GM23338 (cell line): ENCODE data around the gene ERLEC1. TPM values are rescaled to one million over a fixed set of nuclear protein-coding genes. Genes with fewer than 3 reads are reported as not detected.

Experiments
- ATAC-seq: fragments of 200-7000 bp; cut with Tn5 transposase; 3 replicates; pipeline ENCODE4 v1.9.1; 2020
- DNase-seq: peaks from one replicate; pipeline ENCODE4 v3.0.0-alpha.2; 2015; ENCODE audit warnings: low spot score
- H2AFZ ChIP-seq: fragments of 200-600 bp; sonication (generic); 2 replicates; pipeline ENCODE4 v1.8.0; 2016; ENCODE audit warnings: antibody characterized with exemption, mild to moderate bottlenecking, moderate library complexity
- H3F3A ChIP-seq: fragments of 200-600 bp; sonication (generic); replicated peaks from 2 replicates; pipeline ENCODE4 v1.8.0; 2017; ENCODE audit warnings: antibody characterized with exemption, mixed run types, low read depth
- H3K27ac ChIP-seq: fragments of 200-600 bp; sonication (generic); 2 replicates; pipeline ENCODE4 v1.6.1; 2016; ENCODE audit warnings: low read depth
- H3K27me3 ChIP-seq: fragments of 200-600 bp; sonication (generic); 2 replicates; pipeline ENCODE4 v1.8.0; 2016; ENCODE audit warnings: mild to moderate bottlenecking, mixed run types, moderate library complexity; ENCODE audit not compliant: insufficient read depth
- H3K36me3 ChIP-seq: fragments of 200-600 bp; sonication (generic); 2 replicates; pipeline ENCODE4 v1.8.0; 2016; ENCODE audit warnings: mild to moderate bottlenecking; ENCODE audit not compliant: insufficient read depth
- H3K4me1 ChIP-seq: fragments of 200-600 bp; sonication (generic); 2 replicates; pipeline ENCODE4 v1.8.0; 2016; ENCODE audit warnings: mild to moderate bottlenecking, moderate library complexity; ENCODE audit not compliant: insufficient read depth
- H3K4me2 ChIP-seq: fragments of 200-600 bp; sonication (generic); 2 replicates; pipeline ENCODE4 v1.7.1; 2017; ENCODE audit warnings: mixed run types
- H3K4me3 ChIP-seq: fragments of 200-600 bp; sonication (generic); 2 replicates; pipeline ENCODE4 v1.6.1; 2016; ENCODE audit warnings: mixed run types
- H3K79me2 ChIP-seq: fragments of 200-600 bp; sonication (generic); replicated peaks from 2 replicates; pipeline ENCODE4 v1.8.0; 2017; ENCODE audit warnings: mild to moderate bottlenecking; ENCODE audit not compliant: insufficient read depth
- H3K9me2 ChIP-seq: fragments of 200-600 bp; sonication (generic); 2 replicates; pipeline ENCODE4 v1.8.0; 2017; ENCODE audit not compliant: insufficient read depth
- H4K20me1 ChIP-seq: fragments of 200-600 bp; sonication (generic); replicated peaks from 2 replicates; pipeline ENCODE4 v1.8.0; 2017; ENCODE audit warnings: mild to moderate bottlenecking; ENCODE audit not compliant: insufficient read depth
- H3K27ac Mint-ChIP-seq: 2 replicates; pipeline ENCODE4 v1.8.0; 2020; ENCODE audit warnings: inconsistent platforms, mild to moderate bottlenecking, moderate library complexity, mixed read lengths
- H3K27me3 Mint-ChIP-seq: 3 replicates; pipeline ENCODE4 v1.8.0; 2022; ENCODE audit warnings: low read depth, mild to moderate bottlenecking, moderate library complexity, mixed read lengths, inconsistent platforms; ENCODE audit not compliant: insufficient read depth, poor library complexity
- H3K36me3 Mint-ChIP-seq: 3 replicates; pipeline ENCODE4 v1.8.0; 2021; ENCODE audit warnings: low read depth, mild to moderate bottlenecking, inconsistent platforms, moderate library complexity, mixed read lengths
- H3K4me1 Mint-ChIP-seq: 3 replicates; pipeline ENCODE4 v1.8.0; 2020; ENCODE audit warnings: mild to moderate bottlenecking, inconsistent platforms, mixed read lengths
- H3K4me3 Mint-ChIP-seq: 3 replicates; pipeline ENCODE4 v1.8.0; 2021; ENCODE audit warnings: moderate library complexity, mild to moderate bottlenecking, inconsistent platforms, mixed read lengths
- H3K9me3 Mint-ChIP-seq: 3 replicates; pipeline ENCODE4 v1.8.0; 2020; ENCODE audit warnings: moderate library complexity, mild to moderate bottlenecking, inconsistent platforms, mixed read lengths
- CREB1 ChIP-seq: fragments of 250-450 bp; sonication (Bioruptor Pico); IDR thresholded peaks from 2 replicates; pipeline ENCODE4 v1.5.0; 2020; ENCODE audit warnings: low read depth, mild to moderate bottlenecking, moderate library complexity
- EZH2 ChIP-seq: fragments of 200-600 bp; sonication (generic); IDR thresholded peaks from one replicate; pipeline ENCODE4 v1.8.0; 2017; ENCODE audit warnings: antibody characterized with exemption, mild to moderate bottlenecking, low read depth; ENCODE audit not compliant: unreplicated experiment
- EZH2phosphoT487 ChIP-seq: fragments of 200-600 bp; sonication (generic); IDR thresholded peaks from one replicate; pipeline ENCODE4 v1.8.1; 2018; ENCODE audit warnings: antibody characterized with exemption; ENCODE audit not compliant: unreplicated experiment
- JUNB ChIP-seq: IDR thresholded peaks from one replicate; pipeline ENCODE4 v1.6.1; 2016; ENCODE audit warnings: antibody characterized with exemption; ENCODE audit not compliant: unreplicated experiment
- NANOG ChIP-seq: IDR thresholded peaks from 2 replicates; pipeline ENCODE4 v1.6.1; 2016; ENCODE audit warnings: antibody characterized with exemption, borderline replicate concordance
- POLR2AphosphoS5 ChIP-seq: IDR thresholded peaks from 2 replicates; pipeline ENCODE4 v1.6.1; 2016; ENCODE audit warnings: antibody characterized with exemption, low read depth
- STAT1 ChIP-seq: IDR thresholded peaks from one replicate; pipeline ENCODE4 v1.6.1; 2016; ENCODE audit warnings: antibody characterized with exemption; ENCODE audit not compliant: unreplicated experiment
- ZNF114 ChIP-seq: fragments of 250-450 bp; sonication (Bioruptor Pico); IDR thresholded peaks from 2 replicates; pipeline ENCODE4 v1.5.0; 2020; ENCODE audit warnings: mild to moderate bottlenecking, moderate library complexity
- ZNF331 ChIP-seq: fragments of 250-450 bp; sonication (Bioruptor Pico); IDR thresholded peaks from 2 replicates; pipeline ENCODE4 v1.5.0; 2020; ENCODE audit warnings: low read depth, mild to moderate bottlenecking, moderate library complexity
- polyA plus RNA-seq: library from polyadenylated mRNA; unstranded; fragments of >200 nt; fragmentation: Nextera tagmentation; extraction: Ambion mirVana; gene quantifications from 2 replicates; pipeline ENCODE4 v1.2.1, GENCODE V29; 2016
- total RNA-seq: library from RNA; depleted of rRNA; stranded (reverse); fragments of >200 nt; shearing (Covaris generic); gene quantifications from 2 replicates; pipeline ENCODE4 v1.2.3, GENCODE V29; 2014
- TF ChIP-seq, protein P1 (sequence below), 2 experiments: fragments of 200-600 bp in 1 of 2; sonication (generic) in 1 of 2; conservative IDR thresholded peaks; 2 replicates each; pipeline versions ENCODE4 v1.5.1 to v1.6.1; 2016 to 2017; ENCODE audit warnings: antibody characterized with exemption in 2 of 2, low read depth in 2 of 2, mild to moderate bottlenecking in 2 of 2, moderate library complexity in 1 of 2
- TF ChIP-seq, protein P2 (sequence below): IDR thresholded peaks from one replicate; pipeline ENCODE4 v1.6.1; 2018; ENCODE audit warnings: antibody characterized with exemption; ENCODE audit not compliant: unreplicated experiment
- TF ChIP-seq, protein P3 (sequence below): IDR thresholded peaks from 2 replicates; pipeline ENCODE4 v1.6.1; 2016; ENCODE audit warnings: antibody characterized with exemption
- TF ChIP-seq, protein P4 (sequence below): fragments of 250-450 bp; sonication (Bioruptor Pico); IDR thresholded peaks from 2 replicates; pipeline ENCODE4 v1.5.0; 2020; ENCODE audit warnings: mild to moderate bottlenecking, moderate library complexity

ERLEC1 gene
- total and polyA plus RNA-seq, 2 experiments from 2014 or later = 35.0 to 41.2 TPM

DNA sequence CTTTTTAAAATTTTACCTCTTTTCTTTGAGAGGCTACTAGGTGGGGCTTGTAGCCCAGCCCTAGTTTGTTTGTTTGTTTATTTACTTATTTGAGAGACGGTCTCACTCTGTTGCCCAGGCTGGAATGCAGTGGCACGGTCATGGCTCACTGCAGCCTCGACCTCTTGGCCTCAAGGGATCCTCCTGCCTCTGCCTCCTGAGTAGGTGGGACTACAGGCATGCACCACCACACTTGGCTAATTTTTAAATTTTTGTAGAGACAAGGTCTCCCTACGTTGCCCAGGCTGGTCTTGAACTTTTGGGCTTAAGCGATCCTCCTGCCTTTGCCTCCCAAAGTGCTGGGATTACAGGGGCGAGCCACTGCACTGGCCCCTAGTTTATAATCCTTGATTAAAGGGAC, 35.0 kb downstream of the ERLEC1 start:
- DNase-seq = no peak
- TF ChIP-seq EZH2phosphoT487 (no peak), NANOG (no peak), STAT1 (no peak), ZNF114 (CRISPR knock-in tag) (no peak), EZH2 (no peak), JUNB (no peak), CREB1 (CRISPR knock-in tag) (no peak), POLR2AphosphoS5 (no peak), ZNF331 (CRISPR knock-in tag) (no peak)
- TF ChIP-seq, protein P1, sequence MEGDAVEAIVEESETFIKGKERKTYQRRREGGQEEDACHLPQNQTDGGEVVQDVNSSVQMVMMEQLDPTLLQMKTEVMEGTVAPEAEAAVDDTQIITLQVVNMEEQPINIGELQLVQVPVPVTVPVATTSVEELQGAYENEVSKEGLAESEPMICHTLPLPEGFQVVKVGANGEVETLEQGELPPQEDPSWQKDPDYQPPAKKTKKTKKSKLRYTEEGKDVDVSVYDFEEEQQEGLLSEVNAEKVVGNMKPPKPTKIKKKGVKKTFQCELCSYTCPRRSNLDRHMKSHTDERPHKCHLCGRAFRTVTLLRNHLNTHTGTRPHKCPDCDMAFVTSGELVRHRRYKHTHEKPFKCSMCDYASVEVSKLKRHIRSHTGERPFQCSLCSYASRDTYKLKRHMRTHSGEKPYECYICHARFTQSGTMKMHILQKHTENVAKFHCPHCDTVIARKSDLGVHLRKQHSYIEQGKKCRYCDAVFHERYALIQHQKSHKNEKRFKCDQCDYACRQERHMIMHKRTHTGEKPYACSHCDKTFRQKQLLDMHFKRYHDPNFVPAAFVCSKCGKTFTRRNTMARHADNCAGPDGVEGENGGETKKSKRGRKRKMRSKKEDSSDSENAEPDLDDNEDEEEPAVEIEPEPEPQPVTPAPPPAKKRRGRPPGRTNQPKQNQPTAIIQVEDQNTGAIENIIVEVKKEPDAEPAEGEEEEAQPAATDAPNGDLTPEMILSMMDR (conservative IDR thresholded peaks at IDR 0.05; ENCODE audit: low read depth in 2 of 2) = no peak
- TF ChIP-seq, protein P2, sequence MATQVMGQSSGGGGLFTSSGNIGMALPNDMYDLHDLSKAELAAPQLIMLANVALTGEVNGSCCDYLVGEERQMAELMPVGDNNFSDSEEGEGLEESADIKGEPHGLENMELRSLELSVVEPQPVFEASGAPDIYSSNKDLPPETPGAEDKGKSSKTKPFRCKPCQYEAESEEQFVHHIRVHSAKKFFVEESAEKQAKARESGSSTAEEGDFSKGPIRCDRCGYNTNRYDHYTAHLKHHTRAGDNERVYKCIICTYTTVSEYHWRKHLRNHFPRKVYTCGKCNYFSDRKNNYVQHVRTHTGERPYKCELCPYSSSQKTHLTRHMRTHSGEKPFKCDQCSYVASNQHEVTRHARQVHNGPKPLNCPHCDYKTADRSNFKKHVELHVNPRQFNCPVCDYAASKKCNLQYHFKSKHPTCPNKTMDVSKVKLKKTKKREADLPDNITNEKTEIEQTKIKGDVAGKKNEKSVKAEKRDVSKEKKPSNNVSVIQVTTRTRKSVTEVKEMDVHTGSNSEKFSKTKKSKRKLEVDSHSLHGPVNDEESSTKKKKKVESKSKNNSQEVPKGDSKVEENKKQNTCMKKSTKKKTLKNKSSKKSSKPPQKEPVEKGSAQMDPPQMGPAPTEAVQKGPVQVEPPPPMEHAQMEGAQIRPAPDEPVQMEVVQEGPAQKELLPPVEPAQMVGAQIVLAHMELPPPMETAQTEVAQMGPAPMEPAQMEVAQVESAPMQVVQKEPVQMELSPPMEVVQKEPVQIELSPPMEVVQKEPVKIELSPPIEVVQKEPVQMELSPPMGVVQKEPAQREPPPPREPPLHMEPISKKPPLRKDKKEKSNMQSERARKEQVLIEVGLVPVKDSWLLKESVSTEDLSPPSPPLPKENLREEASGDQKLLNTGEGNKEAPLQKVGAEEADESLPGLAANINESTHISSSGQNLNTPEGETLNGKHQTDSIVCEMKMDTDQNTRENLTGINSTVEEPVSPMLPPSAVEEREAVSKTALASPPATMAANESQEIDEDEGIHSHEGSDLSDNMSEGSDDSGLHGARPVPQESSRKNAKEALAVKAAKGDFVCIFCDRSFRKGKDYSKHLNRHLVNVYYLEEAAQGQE = no peak
- TF ChIP-seq, protein P3, sequence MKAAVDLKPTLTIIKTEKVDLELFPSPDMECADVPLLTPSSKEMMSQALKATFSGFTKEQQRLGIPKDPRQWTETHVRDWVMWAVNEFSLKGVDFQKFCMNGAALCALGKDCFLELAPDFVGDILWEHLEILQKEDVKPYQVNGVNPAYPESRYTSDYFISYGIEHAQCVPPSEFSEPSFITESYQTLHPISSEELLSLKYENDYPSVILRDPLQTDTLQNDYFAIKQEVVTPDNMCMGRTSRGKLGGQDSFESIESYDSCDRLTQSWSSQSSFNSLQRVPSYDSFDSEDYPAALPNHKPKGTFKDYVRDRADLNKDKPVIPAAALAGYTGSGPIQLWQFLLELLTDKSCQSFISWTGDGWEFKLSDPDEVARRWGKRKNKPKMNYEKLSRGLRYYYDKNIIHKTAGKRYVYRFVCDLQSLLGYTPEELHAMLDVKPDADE = no peak
- TF ChIP-seq, protein P4, sequence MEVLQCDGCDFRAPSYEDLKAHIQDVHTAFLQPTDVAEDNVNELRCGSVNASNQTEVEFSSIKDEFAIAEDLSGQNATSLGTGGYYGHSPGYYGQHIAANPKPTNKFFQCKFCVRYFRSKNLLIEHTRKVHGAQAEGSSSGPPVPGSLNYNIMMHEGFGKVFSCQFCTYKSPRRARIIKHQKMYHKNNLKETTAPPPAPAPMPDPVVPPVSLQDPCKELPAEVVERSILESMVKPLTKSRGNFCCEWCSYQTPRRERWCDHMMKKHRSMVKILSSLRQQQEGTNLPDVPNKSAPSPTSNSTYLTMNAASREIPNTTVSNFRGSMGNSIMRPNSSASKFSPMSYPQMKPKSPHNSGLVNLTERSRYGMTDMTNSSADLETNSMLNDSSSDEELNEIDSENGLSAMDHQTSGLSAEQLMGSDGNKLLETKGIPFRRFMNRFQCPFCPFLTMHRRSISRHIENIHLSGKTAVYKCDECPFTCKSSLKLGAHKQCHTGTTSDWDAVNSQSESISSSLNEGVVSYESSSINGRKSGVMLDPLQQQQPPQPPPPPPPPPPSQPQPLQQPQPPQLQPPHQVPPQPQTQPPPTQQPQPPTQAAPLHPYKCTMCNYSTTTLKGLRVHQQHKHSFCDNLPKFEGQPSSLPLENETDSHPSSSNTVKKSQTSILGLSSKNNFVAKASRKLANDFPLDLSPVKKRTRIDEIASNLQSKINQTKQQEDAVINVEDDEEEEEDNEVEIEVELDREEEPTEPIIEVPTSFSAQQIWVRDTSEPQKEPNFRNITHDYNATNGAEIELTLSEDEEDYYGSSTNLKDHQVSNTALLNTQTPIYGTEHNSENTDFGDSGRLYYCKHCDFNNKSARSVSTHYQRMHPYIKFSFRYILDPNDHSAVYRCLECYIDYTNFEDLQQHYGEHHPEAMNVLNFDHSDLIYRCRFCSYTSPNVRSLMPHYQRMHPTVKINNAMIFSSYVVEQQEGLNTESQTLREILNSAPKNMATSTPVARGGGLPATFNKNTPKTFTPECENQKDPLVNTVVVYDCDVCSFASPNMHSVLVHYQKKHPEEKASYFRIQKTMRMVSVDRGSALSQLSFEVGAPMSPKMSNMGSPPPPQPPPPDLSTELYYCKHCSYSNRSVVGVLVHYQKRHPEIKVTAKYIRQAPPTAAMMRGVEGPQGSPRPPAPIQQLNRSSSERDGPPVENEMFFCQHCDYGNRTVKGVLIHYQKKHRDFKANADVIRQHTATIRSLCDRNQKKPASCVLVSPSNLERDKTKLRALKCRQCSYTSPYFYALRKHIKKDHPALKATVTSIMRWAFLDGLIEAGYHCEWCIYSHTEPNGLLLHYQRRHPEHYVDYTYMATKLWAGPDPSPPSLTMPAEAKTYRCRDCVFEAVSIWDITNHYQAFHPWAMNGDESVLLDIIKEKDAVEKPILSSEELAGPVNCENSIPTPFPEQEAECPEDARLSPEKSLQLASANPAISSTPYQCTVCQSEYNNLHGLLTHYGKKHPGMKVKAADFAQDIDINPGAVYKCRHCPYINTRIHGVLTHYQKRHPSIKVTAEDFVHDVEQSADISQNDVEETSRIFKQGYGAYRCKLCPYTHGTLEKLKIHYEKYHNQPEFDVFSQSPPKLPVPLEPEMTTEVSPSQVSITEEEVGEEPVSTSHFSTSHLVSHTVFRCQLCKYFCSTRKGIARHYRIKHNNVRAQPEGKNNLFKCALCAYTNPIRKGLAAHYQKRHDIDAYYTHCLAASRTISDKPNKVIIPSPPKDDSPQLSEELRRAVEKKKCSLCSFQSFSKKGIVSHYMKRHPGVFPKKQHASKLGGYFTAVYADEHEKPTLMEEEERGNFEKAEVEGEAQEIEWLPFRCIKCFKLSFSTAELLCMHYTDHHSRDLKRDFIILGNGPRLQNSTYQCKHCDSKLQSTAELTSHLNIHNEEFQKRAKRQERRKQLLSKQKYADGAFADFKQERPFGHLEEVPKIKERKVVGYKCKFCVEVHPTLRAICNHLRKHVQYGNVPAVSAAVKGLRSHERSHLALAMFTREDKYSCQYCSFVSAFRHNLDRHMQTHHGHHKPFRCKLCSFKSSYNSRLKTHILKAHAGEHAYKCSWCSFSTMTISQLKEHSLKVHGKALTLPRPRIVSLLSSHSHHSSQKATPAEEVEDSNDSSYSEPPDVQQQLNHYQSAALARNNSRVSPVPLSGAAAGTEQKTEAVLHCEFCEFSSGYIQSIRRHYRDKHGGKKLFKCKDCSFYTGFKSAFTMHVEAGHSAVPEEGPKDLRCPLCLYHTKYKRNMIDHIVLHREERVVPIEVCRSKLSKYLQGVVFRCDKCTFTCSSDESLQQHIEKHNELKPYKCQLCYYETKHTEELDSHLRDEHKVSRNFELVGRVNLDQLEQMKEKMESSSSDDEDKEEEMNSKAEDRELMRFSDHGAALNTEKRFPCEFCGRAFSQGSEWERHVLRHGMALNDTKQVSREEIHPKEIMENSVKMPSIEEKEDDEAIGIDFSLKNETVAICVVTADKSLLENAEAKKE = no peak
- Histone ChIP-seq H3K27ac (no peak overlapping the region), H3K36me3 (no peaks in the 10 kb centered on the region), H3K4me3 (no peak overlapping the region), H3K4me2 (no peak overlapping the region), H4K20me1 (no peaks in the 10 kb centered on the region), H3F3A (no peaks in the 10 kb centered on the region), H3K27me3 (no peaks in the 10 kb centered on the region), H3K79me2 (no peaks in the 10 kb centered on the region), H3K9me2 (no peaks in the 10 kb centered on the region), H2AFZ (no peak overlapping the region), H3K4me1 (peaks cover 10% of the 10 kb centered on the region)
- Mint-ChIP-seq H3K9me3 (no peaks in the 10 kb centered on the region), H3K27ac (no peak overlapping the region), H3K4me3 (no peak overlapping the region), H3K36me3 (no peaks in the 10 kb centered on the region; the same call in 2 of the 3 replicates), H3K27me3 (no peaks in the 10 kb centered on the region), H3K4me1 (peaks cover 15% of the 10 kb centered on the region)
- ATAC-seq = no peak
